GM12865 (cell line): ENCODE measurements around the gene THRB.

Experiments used
- DNase-seq: peaks from one replicate; pipeline ENCODE4 v3.0.0; 2010; ENCODE audit warnings: low read depth
- H3K4me3 ChIP-seq: 2 replicates; pipeline ENCODE4 v1.5.1; 2011; ENCODE audit warnings: mild to moderate bottlenecking, low read depth, low read length, control low read depth
- TF ChIP-seq, protein P1 (sequence below): IDR thresholded peaks from 2 replicates; pipeline ENCODE4 v1.5.1; 2011; ENCODE audit warnings: low read length, control low read depth, low read depth, inconsistent platforms; ENCODE audit not compliant: insufficient read depth; ENCODE audit errors: missing control alignments

The THRB gene

GRCh38 chr3:24191801-24192403 lies 302.7 kb downstream of the THRB start:
- no peak for DNase-seq
- TF ChIP-seq, protein P1, sequence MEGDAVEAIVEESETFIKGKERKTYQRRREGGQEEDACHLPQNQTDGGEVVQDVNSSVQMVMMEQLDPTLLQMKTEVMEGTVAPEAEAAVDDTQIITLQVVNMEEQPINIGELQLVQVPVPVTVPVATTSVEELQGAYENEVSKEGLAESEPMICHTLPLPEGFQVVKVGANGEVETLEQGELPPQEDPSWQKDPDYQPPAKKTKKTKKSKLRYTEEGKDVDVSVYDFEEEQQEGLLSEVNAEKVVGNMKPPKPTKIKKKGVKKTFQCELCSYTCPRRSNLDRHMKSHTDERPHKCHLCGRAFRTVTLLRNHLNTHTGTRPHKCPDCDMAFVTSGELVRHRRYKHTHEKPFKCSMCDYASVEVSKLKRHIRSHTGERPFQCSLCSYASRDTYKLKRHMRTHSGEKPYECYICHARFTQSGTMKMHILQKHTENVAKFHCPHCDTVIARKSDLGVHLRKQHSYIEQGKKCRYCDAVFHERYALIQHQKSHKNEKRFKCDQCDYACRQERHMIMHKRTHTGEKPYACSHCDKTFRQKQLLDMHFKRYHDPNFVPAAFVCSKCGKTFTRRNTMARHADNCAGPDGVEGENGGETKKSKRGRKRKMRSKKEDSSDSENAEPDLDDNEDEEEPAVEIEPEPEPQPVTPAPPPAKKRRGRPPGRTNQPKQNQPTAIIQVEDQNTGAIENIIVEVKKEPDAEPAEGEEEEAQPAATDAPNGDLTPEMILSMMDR = no peak
- no peak overlapping the region for H3K4me3 ChIP-seq

GRCh38 chr3:24190256-24190655 lies 304.4 kb downstream of the THRB start:
- no peak for DNase-seq
- no peak overlapping the region for H3K4me3 ChIP-seq

DNA sequence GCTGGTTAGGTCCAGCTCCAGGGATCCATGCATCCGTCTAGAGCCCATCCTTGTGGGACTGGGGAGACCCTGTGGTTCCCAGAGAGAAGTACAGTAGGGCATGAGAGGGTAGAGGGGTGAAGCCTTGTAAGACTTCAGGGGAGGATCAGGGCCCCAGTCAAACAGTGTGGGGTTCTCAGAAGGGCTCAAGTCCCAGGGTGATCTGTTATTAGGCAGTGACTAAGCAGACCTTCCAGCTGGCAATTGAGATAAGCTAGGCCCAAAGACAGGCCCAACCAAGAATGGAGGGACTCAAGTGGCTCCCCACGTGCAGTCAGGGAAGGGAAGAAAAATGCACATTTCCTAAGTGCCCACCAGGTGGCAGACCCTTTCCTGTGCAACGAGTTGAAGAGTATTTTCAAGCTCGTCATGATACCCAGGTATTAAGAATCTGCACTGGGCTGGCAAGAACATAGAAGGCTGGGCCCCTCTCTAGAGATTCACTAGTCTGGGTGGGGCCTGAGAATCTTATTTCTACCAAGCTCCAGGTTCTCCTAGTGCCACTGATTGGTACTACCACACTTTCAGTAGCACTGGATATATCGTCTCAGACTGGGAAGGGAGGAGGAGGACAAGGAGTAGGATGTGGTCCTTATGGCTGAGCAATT lies 308.8 kb downstream of the THRB start:
- TF ChIP-seq, protein P1 = peak; percentile 62
- peak; percentile 76 for DNase-seq
- no peak overlapping the region for H3K4me3 ChIP-seq

More at GRCh38 chr3:24190256-24190655, 304.4 kb downstream of the THRB start:
- TF ChIP-seq, protein P1 = no peak

DNA sequence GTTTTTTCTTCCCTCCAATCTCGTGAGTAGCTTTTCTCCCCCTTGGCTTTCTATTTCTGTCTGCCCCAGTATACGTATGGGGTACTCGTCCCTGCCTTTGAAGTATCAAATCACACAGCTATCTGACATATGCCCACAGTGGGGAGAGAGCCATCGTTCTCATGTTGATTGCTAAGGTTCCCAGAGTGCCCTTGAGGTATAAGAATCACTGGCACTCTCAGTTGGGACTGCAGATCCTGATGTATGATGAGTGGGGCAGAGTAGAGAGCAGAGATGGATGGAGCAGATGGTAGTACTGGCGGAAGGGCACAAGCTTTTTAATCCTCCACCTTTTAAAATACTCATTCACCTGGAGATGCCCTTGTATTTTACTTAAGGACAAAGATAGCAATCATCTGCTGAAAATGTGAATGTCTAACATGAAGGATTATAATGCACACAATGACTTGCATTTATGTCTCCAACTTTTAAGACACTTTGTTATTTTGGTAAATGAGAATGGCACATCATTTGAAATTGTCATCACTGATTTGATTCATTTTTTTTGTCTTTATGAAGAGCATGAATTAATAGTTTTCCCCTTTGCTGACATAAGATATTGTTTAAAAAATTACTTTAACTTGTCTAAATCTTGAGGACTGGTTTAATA lies 310.0 kb downstream of the THRB start:
- no peak overlapping the region for H3K4me3 ChIP-seq
- TF ChIP-seq, protein P1 = no peak
- no peak for DNase-seq

- TF ChIP-seq, protein P1 = no peak
- DNase-seq = no peak
Observed at GRCh38 chr3:24182756-24183155, 311.9 kb downstream of the THRB start.

DNA sequence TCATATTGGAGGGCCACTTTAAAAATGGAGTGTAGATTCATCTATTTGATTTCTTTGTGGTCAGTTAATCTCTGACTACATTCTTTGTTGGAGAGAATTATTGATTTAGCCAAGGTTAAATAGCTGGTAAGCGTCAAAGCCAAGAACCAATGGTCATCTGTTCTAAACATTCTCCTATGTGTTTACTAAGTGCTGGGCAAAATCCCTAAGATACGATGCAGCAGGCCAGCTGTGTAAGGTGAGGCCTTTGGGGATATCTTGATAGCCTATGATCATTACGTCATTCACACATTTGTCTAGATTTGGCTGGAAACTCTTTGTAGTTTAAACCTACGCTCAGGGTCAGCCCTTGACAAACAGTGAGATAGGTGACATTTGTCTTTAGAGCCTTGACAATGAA lies 313.4 kb downstream of the THRB start:
- DNase-seq = no peak
- TF ChIP-seq, protein P1 = no peak
- no peak overlapping the region for H3K4me3 ChIP-seq

More at GRCh38 chr3:24182756-24183155, 311.9 kb downstream of the THRB start:
- H3K4me3 ChIP-seq = no peak overlapping the region

DNA sequence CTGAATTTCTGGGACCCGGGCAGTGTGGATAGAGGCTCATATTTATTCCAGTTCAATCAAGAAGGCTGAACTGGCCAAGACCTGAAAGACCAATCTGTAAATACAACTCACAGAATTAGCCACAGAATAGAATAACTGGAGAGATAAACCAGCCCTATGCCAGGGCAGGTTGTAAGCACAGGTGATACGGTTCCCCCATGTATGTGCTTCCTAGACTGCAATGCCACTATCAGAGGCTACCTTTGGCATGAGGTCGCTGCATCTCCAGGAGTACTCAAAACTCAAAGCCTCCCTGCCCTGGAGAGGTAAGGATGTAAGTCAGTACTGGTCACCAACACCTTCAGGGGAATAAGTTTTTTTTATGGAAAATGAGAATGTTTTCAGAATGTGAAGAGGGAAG lies 314.0 kb downstream of the THRB start:
- TF ChIP-seq, protein P1 = no peak
- no peak overlapping the region for H3K4me3 ChIP-seq
- no peak for DNase-seq
